ENCODE results near the gene WDFY4. TPM values are rescaled to one million over a fixed set of nuclear protein-coding genes. Genes with fewer than 3 reads are reported as not detected.

WDFY4 gene
- total and polyA plus RNA-seq, 4 donors: 4.6 to 26.9 (median 13.5) TPM

DNA sequence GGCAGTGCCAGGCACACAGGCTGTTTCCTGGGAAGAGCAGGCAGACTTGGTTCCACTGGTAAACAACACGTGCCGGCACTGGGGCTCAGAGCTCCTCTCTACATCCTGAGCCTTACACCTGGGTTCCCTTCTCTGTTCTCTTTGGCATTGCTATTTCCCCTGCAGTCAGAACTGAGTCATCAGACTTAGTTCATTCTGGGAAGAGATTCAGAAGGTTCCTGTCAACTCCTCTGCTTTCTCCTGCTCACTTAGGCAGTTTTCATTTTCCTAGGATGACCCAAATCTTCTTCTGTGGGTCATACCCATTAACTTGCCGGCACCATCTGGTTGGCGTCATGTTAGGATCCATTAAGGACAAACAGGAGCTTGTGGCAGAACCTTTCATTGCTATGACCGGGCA is 288.4 kb downstream of the WDFY4 start:
- 88 to 89% methylated on average over 5 of the region's 5 CpGs for WGBS, 2 donors
- Histone ChIP-seq H3K27me3 (ENCODE audit: control insufficient read depth in 3 of 3, insufficient read depth in 3 of 3, low read length in 2 of 3) (no peaks in the 10 kb centered on the region), H3K36me3 (ENCODE audit: control insufficient read depth in 4 of 4, insufficient read depth in 4 of 4, low read length in 4 of 4) (peaks cover 0 to 1% (median 0%) of the 10 kb centered on the region in 4 donors), H3K9ac (ENCODE audit: insufficient read depth in 1 of 2, low read length in 2 of 2) (no peak overlapping the region), H3K4me3 (no peak overlapping the region), H3K9me3 (ENCODE audit: control insufficient read depth in 4 of 4, insufficient read depth in 3 of 4, low read length in 3 of 4) (no peaks in the 10 kb centered on the region), H3K4me1 (ENCODE audit: control insufficient read depth in 5 of 5, insufficient read depth in 5 of 5, low read length in 5 of 5) (no peaks in the 10 kb centered on the region), H3K27ac (ENCODE audit: low read depth in 1 of 2, low read length in 1 of 2) (no peak overlapping the region)
- no peak for ATAC-seq (ENCODE audit: insufficient read depth, low FRiP score)
- TF ChIP-seq, protein P1, sequence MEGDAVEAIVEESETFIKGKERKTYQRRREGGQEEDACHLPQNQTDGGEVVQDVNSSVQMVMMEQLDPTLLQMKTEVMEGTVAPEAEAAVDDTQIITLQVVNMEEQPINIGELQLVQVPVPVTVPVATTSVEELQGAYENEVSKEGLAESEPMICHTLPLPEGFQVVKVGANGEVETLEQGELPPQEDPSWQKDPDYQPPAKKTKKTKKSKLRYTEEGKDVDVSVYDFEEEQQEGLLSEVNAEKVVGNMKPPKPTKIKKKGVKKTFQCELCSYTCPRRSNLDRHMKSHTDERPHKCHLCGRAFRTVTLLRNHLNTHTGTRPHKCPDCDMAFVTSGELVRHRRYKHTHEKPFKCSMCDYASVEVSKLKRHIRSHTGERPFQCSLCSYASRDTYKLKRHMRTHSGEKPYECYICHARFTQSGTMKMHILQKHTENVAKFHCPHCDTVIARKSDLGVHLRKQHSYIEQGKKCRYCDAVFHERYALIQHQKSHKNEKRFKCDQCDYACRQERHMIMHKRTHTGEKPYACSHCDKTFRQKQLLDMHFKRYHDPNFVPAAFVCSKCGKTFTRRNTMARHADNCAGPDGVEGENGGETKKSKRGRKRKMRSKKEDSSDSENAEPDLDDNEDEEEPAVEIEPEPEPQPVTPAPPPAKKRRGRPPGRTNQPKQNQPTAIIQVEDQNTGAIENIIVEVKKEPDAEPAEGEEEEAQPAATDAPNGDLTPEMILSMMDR (IDR thresholded peaks at IDR 0.05; ENCODE audit: control extremely low read depth, extremely low read depth): no peak
- DNase-seq: no peak

DNA sequence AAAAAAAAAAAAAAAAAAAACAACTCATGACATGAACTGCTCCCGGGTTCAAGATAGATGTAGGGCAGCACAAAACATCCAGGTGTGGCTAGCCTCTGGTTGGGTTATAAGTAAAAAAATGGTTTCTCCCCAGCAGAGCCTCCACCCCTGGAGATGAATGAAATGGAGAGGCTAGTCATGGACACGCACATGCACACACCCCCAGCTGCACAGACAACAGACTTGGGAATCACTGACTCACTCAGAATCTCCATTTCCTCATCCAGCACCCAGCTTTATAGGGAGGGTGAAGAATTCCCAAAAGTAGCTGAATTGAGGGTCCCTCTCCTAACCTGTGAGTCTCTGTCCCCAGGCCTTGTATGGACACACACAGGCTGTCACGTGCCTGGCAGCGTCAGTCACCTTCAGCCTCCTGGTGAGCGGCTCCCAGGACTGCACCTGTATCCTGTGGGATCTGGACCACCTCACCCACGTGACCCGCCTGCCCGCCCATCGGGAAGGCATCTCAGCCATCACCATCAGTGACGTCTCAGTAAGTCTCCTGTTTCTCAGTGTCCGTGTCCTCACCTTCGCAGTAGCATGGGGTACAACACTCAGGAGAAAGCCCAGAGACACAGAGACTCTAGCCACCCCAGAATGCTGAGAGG is 290.0 kb downstream of the WDFY4 start:
- 92 to 94% methylated on average over 12 of the region's 12 CpGs for WGBS, 2 donors
- no peak for DNase-seq

DNA sequence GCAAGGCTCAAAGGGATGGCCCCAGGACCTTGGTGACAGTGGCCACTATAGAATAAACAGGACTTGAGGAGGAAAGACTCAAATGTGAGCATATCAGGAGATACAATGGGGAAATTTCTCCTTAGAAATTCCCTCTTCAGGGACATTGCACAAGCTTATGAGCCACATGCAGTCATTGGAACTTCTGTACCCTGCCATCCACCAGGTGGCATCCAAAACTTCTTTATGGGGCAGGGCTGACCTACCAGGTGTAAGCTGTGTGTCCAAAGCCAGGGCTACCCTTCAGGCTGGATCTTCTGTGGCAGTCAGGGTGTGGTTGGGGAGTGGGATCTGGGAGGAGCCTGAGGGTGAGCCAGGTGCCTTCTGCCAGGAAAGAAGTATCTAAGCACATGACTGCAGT is 291.5 kb downstream of the WDFY4 start:
- ATAC-seq (ENCODE audit: insufficient read depth, low FRiP score) (no peak), DNase-seq (peak in 2 of 3 donors; percentile 22 to 38)
- Histone ChIP-seq H3K27me3 (ENCODE audit: control insufficient read depth in 3 of 3, insufficient read depth in 3 of 3, low read length in 2 of 3) (no peaks in the 10 kb centered on the region), H3K36me3 (ENCODE audit: control insufficient read depth in 4 of 4, insufficient read depth in 4 of 4, low read length in 4 of 4) (no peaks in the 10 kb centered on the region), H3K4me1 (ENCODE audit: control insufficient read depth in 5 of 5, insufficient read depth in 5 of 5, low read length in 5 of 5) (peaks cover 0 to 14% (median 3%) of the 10 kb centered on the region in 5 donors), H3K27ac (ENCODE audit: low read depth in 1 of 2, low read length in 1 of 2) (no peak overlapping the region), H3K4me3 (no peak overlapping the region), H3K9me3 (ENCODE audit: control insufficient read depth in 4 of 4, insufficient read depth in 3 of 4, low read length in 3 of 4) (no peaks in the 10 kb centered on the region), H3K9ac (ENCODE audit: insufficient read depth in 1 of 2, low read length in 2 of 2) (no peak overlapping the region)
- TF ChIP-seq, protein P1 (IDR thresholded peaks at IDR 0.05; ENCODE audit: control extremely low read depth, extremely low read depth): no peak

More for the DNA sequence above, 290.0 kb downstream of the WDFY4 start:
- Histone ChIP-seq H3K4me1 (ENCODE audit: control insufficient read depth in 5 of 5, insufficient read depth in 5 of 5, low read length in 5 of 5) (no peaks in the 10 kb centered on the region), H3K9ac (ENCODE audit: insufficient read depth in 1 of 2, low read length in 2 of 2) (no peak overlapping the region), H3K4me3 (no peak overlapping the region), H3K36me3 (ENCODE audit: control insufficient read depth in 4 of 4, insufficient read depth in 4 of 4, low read length in 4 of 4) (peaks cover 0 to 1% (median 0%) of the 10 kb centered on the region in 4 donors), H3K27me3 (ENCODE audit: control insufficient read depth in 3 of 3, insufficient read depth in 3 of 3, low read length in 2 of 3) (no peaks in the 10 kb centered on the region), H3K27ac (ENCODE audit: low read depth in 1 of 2, low read length in 1 of 2) (no peak overlapping the region), H3K9me3 (ENCODE audit: control insufficient read depth in 4 of 4, insufficient read depth in 3 of 4, low read length in 3 of 4) (no peaks in the 10 kb centered on the region)
- TF ChIP-seq, protein P1 (IDR thresholded peaks at IDR 0.05; ENCODE audit: control extremely low read depth, extremely low read depth): no peak
- ATAC-seq (ENCODE audit: insufficient read depth, low FRiP score): no peak

DNA sequence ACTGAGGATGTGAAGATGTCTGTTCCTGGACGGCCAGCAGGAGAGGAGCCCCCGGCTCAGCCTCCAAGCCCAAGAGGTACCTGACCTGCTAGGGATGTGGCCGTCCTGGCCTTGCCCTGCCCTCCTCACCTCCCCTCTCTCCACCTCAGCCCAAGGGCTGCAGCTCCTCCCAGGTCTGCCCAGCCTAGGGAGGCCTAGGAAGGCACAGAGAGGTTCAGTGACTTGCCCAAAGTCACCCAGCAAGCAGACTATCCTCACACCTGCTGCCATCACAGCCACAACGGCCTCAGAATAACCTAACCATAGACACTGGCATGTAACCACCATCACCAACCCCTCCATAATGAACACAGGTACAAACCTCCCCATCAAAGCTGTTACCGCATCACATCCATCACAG is 293.6 kb downstream of the WDFY4 start:
- peaks cover 0 to 17% (median 3%) of the 10 kb centered on the region in 5 donors for H3K4me1 ChIP-seq (ENCODE audit: control insufficient read depth in 5 of 5, insufficient read depth in 5 of 5, low read length in 5 of 5)
- no peak overlapping the region for H3K4me3 ChIP-seq
- TF ChIP-seq, protein P1 (IDR thresholded peaks at IDR 0.05; ENCODE audit: control extremely low read depth, extremely low read depth): no peak
- WGBS, 2 donors: 80 to 93% methylated on average over 5 of the region's 5 CpGs
- peaks cover 0 to 1% (median 0%) of the 10 kb centered on the region in 4 donors for H3K36me3 ChIP-seq (ENCODE audit: control insufficient read depth in 4 of 4, insufficient read depth in 4 of 4, low read length in 4 of 4)
- no peaks in the 10 kb centered on the region for H3K9me3 ChIP-seq (ENCODE audit: control insufficient read depth in 4 of 4, insufficient read depth in 3 of 4, low read length in 3 of 4)
- no peak overlapping the region for H3K9ac ChIP-seq (ENCODE audit: insufficient read depth in 1 of 2, low read length in 2 of 2)
- ATAC-seq (ENCODE audit: insufficient read depth, low FRiP score) (no peak), DNase-seq (no peak)
- H3K27ac ChIP-seq (ENCODE audit: low read depth in 1 of 2, low read length in 1 of 2): no peak overlapping the region
- no peaks in the 10 kb centered on the region for H3K27me3 ChIP-seq (ENCODE audit: control insufficient read depth in 3 of 3, insufficient read depth in 3 of 3, low read length in 2 of 3)

Data from lung (tissue), 12 donors.